Astrocyte (in vitro differentiated cells and primary cell): ENCODE results near the gene ABHD16B. TPM values are rescaled to one million over a fixed set of nuclear protein-coding genes. Genes with fewer than 3 reads are reported as not detected.

ENCODE experiments used
- DNase-seq: peaks from one replicate; pipeline ENCODE4 v3.0.0-alpha.2; 2010; ENCODE audit warnings: low read depth
- FAIRE-seq: peaks from 2 replicates; lab custom pipeline; 2011; peaks lifted over from hg19 to GRCh38; lab: Jason Lieb, UNC
- H2AFZ ChIP-seq: 2 replicates; pipeline ENCODE4 v1.6.0; 2012; ENCODE audit warnings: low read depth, low read length, inconsistent platforms
- H3K27ac ChIP-seq: 2 replicates; pipeline ENCODE4 v1.5.1; 2011; ENCODE audit warnings: low read depth, low read length, inconsistent platforms
- H3K27me3 ChIP-seq: 2 replicates; pipeline ENCODE4 v1.6.0; 2011; ENCODE audit warnings: low read length, inconsistent platforms; ENCODE audit not compliant: insufficient read depth
- H3K36me3 ChIP-seq: 2 replicates; pipeline ENCODE4 v1.5.1; 2011; ENCODE audit warnings: low read length, inconsistent platforms; ENCODE audit not compliant: insufficient read depth
- H3K4me1 ChIP-seq: 2 replicates; pipeline ENCODE4 v1.5.1; 2011; ENCODE audit warnings: low read length, inconsistent platforms; ENCODE audit not compliant: insufficient read depth
- H3K4me2 ChIP-seq: 2 replicates; pipeline ENCODE4 v1.6.0; 2012; ENCODE audit warnings: low read length, inconsistent platforms
- H3K4me3 ChIP-seq: 2 replicates; pipeline ENCODE4 v1.5.1; 2011; ENCODE audit warnings: low read depth, mild to moderate bottlenecking, low read length, inconsistent platforms; ENCODE audit not compliant: insufficient read depth
- H3K79me2 ChIP-seq: 2 replicates; pipeline ENCODE4 v1.6.0; 2012; ENCODE audit warnings: mild to moderate bottlenecking, low read length, inconsistent platforms; ENCODE audit not compliant: insufficient read depth
- H3K9ac ChIP-seq: 2 replicates; pipeline ENCODE4 v1.6.0; 2012; ENCODE audit warnings: mild to moderate bottlenecking, low read length, inconsistent platforms
- H3K9me3 ChIP-seq: 2 replicates; pipeline ENCODE4 v1.5.1; 2012; ENCODE audit warnings: low read depth, mild to moderate bottlenecking, low read length, inconsistent platforms; ENCODE audit not compliant: insufficient read depth
- H4K20me1 ChIP-seq: 2 replicates; pipeline ENCODE4 v1.6.0; 2012; ENCODE audit warnings: low read length, inconsistent platforms; ENCODE audit not compliant: insufficient read depth
- H3K27ac Mint-ChIP-seq: one replicate; pipeline ENCODE4 v1.8.0; 2021; ENCODE audit warnings: mild to moderate bottlenecking, mixed read lengths; ENCODE audit not compliant: unreplicated experiment
- H3K27me3 Mint-ChIP-seq: one replicate; pipeline ENCODE4 v1.8.0; 2021; ENCODE audit warnings: low read depth, mixed read lengths; ENCODE audit not compliant: unreplicated experiment
- H3K36me3 Mint-ChIP-seq: one replicate; pipeline ENCODE4 v1.8.0; 2021; ENCODE audit warnings: low read depth, mixed read lengths; ENCODE audit not compliant: unreplicated experiment
- H3K4me1 Mint-ChIP-seq: one replicate; pipeline ENCODE4 v1.8.0; 2021; ENCODE audit warnings: low read depth, mixed read lengths; ENCODE audit not compliant: unreplicated experiment
- H3K4me3 Mint-ChIP-seq: one replicate; pipeline ENCODE4 v1.8.0; 2021; ENCODE audit warnings: mild to moderate bottlenecking, moderate library complexity, mixed read lengths; ENCODE audit not compliant: unreplicated experiment
- H3K9me3 Mint-ChIP-seq: one replicate; pipeline ENCODE4 v1.8.0; 2021; ENCODE audit warnings: mild to moderate bottlenecking, mixed read lengths; ENCODE audit not compliant: unreplicated experiment
- CTCF ChIP-seq: IDR thresholded peaks from 2 replicates; pipeline ENCODE4 v1.5.1; 2011; ENCODE audit warnings: low read depth, mild to moderate bottlenecking, inconsistent platforms, low read length, moderate library complexity; ENCODE audit not compliant: insufficient read depth
- EZH2 ChIP-seq: IDR thresholded peaks from 2 replicates; pipeline ENCODE4 v1.6.1; 2012; ENCODE audit warnings: mild to moderate bottlenecking, low read length, inconsistent platforms; ENCODE audit not compliant: insufficient read depth
- total RNA-seq: library from RNA; stranded (reverse); gene quantifications from 2 replicates; pipeline ENCODE4 v1.2.1, GENCODE V29; 2021

Gene ABHD16B
- total RNA-seq, 1 donor from 2014 or later, result not detected

- no peak for DNase-seq
- no peak overlapping the region for H3K4me3 Mint-ChIP-seq
Observed at GRCh38 chr20:63861981-63862901, 943 bp downstream of the ABHD16B start.

DNA sequence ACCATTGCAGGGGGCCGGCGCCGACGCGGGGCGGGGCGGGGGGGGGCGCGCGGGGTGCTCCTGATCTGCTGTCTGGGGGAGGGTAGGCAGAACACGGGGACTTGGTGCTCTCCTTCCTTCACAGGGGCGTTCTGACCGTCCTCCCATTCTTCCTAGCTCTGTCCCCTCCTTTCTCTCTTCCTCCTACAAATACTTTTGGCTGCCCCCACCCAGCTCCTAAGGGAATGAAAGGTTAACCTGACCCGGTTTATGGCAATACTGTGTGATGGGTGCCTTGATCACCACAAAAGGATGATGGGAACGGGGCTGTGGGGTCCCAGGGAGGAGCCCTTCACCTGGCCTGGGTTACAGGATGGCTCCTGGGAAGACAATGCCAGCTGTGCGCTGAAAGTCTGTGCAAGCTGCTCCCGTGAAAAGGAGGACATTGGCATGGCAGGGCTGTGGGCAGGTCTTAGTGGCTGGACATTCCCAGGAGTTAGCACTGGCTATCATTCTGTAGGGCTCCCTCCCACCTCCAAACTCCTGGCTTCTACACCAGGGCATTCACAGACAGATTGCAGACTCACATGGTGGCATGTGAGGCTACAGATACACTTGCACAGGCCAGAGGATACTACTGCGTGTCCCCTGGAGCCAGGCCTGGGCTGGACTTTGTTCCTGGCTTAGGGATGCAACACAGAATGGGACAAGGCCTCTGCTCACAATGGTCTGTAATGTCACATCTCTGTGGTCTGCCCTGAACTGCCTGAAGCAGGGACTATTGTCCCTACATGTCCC is 1.9 kb downstream of the ABHD16B start:
- H3K27ac ChIP-seq, result no peak overlapping the region
- DNase-seq, result no peak
- H3K4me2 ChIP-seq, result peak overlapping the region; percentile 91

More at GRCh38 chr20:63861981-63862901, 943 bp downstream of the ABHD16B start:
- H3K27me3 Mint-ChIP-seq, result no peaks in the 10 kb centered on the region
- H3K4me1 Mint-ChIP-seq, result peaks cover 15% of the 10 kb centered on the region
- no peak overlapping the region for H3K27ac Mint-ChIP-seq
- peaks cover 12% of the 10 kb centered on the region for H4K20me1 ChIP-seq
- peaks cover 38% of the 10 kb centered on the region for H3K79me2 ChIP-seq
- no peak for FAIRE-seq
- no peak overlapping the region for H3K4me2 ChIP-seq
- H3K4me3 ChIP-seq, result no peak overlapping the region
- no peak overlapping the region for H3K27ac ChIP-seq
- H3K27me3 ChIP-seq, result no peaks in the 10 kb centered on the region
- H3K36me3 ChIP-seq, result peaks cover 2% of the 10 kb centered on the region
- no peak for TF ChIP-seq CTCF
- TF ChIP-seq EZH2, result no peak
- H2AFZ ChIP-seq, result no peak overlapping the region
- peaks cover 2% of the 10 kb centered on the region for H3K36me3 Mint-ChIP-seq
- no peaks in the 10 kb centered on the region for H3K9me3 Mint-ChIP-seq
- H3K4me1 ChIP-seq, result peaks cover 23% of the 10 kb centered on the region
- no peaks in the 10 kb centered on the region for H3K9me3 ChIP-seq
- H3K9ac ChIP-seq, result no peak overlapping the region

More for the DNA sequence above, 1.9 kb downstream of the ABHD16B start:
- TF ChIP-seq EZH2 (no peak), CTCF (no peak)
- Mint-ChIP-seq H3K4me1 (peaks cover 16% of the 10 kb centered on the region), H3K9me3 (no peaks in the 10 kb centered on the region), H3K36me3 (peaks cover 5% of the 10 kb centered on the region), H3K4me3 (peak overlapping the region; percentile 98), H3K27ac (peak overlapping the region; percentile 94), H3K27me3 (no peaks in the 10 kb centered on the region)
- H3K36me3 ChIP-seq, result peaks cover 2% of the 10 kb centered on the region
- H3K4me3 ChIP-seq, result peak overlapping the region; percentile 86
- peak overlapping the region; percentile 94 for H3K9ac ChIP-seq
- H3K4me1 ChIP-seq, result peaks cover 19% of the 10 kb centered on the region
- FAIRE-seq, result no peak
- H3K9me3 ChIP-seq, result no peaks in the 10 kb centered on the region
- H4K20me1 ChIP-seq, result peaks cover 21% of the 10 kb centered on the region
- H3K27me3 ChIP-seq, result no peaks in the 10 kb centered on the region
- H2AFZ ChIP-seq, result no peak overlapping the region
- H3K79me2 ChIP-seq, result peaks cover 47% of the 10 kb centered on the region
